Cerebellar cortex (tissue), 1 donor: ENCODE data around the gene PLAAT4.

Experiments used
- DNase-seq: peaks from one replicate; pipeline ENCODE4 v3.0.0-alpha.2; 2015; ENCODE audit warnings: low spot score

Gene PLAAT4, protein sequence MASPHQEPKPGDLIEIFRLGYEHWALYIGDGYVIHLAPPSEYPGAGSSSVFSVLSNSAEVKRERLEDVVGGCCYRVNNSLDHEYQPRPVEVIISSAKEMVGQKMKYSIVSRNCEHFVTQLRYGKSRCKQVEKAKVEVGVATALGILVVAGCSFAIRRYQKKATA

DNA sequence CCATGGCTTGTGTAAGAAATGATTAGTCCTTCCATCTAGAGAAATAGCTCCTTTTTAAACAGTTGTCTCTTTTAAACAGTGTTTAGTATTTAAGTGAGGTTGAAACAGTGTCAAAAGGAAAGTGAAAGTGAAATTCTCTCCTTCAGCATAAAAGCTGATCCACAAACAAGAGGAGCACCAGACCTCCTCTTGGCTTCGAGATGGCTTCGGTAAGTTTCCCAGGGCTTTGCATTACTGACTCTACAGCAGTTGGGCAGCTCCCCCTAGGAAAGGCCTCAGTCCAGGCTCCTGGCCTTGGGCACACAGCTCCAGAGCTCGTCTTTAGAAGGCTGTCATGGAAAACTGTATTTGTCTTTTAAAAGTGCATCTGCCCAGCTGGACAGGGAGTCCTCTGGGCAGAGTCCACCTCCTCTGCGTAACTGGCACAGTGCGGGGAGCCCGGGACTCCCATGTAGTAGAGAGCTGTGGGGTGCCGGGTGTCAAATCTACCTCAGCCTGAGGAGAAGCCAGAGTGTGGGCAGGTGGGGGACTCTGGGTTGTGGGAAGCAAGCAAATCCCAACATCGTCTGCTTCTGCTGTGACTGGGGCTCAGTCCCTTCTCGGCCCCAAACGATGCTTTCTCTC lies at the start of gene PLAAT4:
Gene PLAAT4, plus strand, starts transcription at position 140 of the 624 bp plus-strand sequence. Its CDS starts 61 bp downstream, at position 201.
- DNase-seq, result peak; percentile 53

- DNase-seq, result no peak
These were observed 47.8 kb upstream of the PLAAT4 start for GRCh38 chr11:63488789-63489188.

DNA sequence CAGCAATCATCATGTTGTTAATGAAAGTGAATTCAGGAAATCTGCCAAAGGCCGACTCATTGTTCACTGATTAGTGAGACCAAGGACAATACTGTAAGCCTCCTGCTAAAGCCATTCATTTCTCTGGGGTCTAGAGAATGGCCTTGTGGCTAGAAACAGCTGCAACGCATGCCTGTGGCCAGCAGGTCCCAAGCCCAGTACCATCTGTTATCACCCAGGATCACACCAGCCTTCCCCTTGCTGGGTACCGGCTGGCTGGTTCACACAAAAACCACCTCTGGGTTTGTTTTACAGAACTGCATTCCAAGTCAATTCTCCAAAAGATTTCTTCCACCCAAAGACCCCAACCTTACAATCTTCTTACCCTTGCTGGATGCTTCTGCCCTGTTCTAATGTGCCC lies 46.7 kb upstream of the PLAAT4 start:
- no peak for DNase-seq

GRCh38 chr11:63490551-63491239 lies 45.9 kb upstream of the PLAAT4 start, which contains the start of gene PLAAT5:
Gene PLAAT5 (minus strand): TSS chr11:63491167. CDS start chr11:63491034, 133 bp downstream.
- no peak for DNase-seq

GRCh38 chr11:63491240-63491587 lies 45.4 kb upstream of the PLAAT4 start:
- no peak for DNase-seq

DNA sequence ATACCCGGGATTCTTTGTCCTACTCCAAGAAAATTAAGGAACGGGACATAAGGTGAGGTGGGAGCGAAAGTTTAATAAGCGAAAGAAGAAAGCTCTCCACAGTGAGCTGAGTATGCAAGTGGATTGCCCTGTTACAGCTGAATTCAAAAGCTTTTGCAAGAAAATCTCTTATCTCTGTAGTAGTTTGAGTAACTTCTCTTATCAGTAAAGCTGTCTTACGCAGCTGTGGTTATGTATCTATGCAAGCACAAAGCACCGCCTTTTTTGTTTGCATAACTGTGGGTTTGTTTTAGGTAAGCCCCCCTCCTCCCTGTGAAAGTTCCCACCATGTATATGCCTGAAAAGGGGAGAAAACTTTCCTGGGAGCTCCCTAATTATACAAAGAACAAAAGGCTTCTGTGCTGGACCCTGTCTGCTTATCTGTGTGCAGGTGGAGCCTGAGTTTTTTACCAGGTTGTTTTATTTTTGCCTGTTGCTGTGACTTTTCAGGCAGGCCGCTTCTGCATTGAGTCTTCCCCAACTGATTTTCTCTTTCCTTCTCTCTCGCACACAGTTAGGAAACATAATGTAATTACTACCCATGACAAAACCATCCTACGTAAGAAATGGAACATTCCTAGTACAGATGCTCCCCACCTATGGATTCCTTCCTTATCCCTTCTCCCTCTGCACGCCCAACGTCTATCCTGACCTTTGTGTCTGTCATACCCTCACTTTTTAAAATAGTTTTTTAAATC lies 44.8 kb upstream of the PLAAT4 start:
- DNase-seq, result no peak

DNA sequence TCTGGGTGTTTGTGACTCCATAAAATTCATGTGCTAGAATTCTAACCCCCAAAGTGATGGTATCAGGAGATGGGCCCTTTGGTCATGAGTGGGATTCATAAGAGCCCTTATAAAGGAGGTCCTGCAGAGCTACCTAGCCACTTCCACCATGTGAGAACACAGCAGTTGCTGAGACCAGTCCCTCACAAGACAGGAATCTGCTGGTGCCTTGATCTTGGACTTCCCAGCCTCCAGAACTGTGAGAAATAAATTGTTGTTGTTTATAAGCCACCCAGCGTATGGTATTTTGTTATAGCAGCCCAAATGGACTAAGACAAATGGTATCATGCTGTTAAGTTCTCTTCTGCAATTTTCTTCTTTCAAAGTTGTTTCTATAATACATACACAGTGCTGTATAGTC lies 44.2 kb upstream of the PLAAT4 start:
- no peak for DNase-seq

GRCh38 chr11:63493127-63493526 lies 43.5 kb upstream of the PLAAT4 start:
- DNase-seq, result no peak

DNA sequence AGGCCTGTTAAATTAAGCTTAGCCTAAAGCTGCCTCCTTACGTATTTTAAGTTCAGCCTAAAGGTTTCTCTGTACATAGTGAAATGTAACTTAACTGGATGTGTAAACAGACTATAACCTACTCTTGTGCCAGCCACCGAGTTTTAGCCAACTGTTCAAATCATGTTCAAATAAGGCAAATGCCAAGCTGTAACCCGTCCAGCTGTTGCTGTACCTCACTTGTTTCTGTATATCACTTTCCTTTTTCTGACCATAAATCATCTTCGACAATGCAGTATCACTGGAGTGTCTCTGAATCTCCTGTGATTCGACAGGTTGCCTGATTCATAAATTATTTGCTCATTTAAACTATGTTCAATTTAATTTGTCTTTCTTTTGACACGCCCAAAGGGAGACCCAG lies 41.6 kb upstream of the PLAAT4 start:
- DNase-seq, result no peak

- no peak for DNase-seq
These were observed 36.7 kb upstream of the PLAAT4 start for GRCh38 chr11:63499874-63500273.

- no peak for DNase-seq
These were observed 35.4 kb upstream of the PLAAT4 start for GRCh38 chr11:63501236-63501635.

DNA sequence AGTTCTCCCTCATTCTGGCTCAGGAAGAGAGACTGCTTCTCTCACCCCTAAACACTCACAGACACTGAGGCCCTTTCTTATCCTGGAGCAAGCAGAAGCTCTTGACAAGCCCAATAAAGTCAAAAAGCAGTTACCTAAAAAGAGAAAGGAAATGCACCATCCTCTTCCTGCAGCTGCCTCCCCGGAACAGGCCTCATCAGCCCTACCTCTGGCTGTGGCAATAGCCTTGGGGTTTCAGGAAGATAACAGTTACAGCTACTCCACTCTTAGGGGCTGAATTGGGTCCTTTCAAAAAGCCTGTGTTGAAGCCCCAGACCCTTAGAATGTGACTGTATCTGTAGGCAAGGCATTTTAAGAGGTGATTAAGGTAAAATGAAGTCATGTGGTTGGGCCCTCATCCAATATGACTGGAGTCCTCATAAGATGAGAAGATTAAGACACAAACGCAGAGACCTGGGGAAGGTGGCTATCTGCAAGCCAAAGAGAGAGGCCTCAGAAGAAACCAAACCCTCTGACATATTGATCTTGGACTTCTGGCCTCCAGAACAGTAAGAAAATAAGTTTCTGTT lies 34.3 kb upstream of the PLAAT4 start:
- DNase-seq, result no peak

DNA sequence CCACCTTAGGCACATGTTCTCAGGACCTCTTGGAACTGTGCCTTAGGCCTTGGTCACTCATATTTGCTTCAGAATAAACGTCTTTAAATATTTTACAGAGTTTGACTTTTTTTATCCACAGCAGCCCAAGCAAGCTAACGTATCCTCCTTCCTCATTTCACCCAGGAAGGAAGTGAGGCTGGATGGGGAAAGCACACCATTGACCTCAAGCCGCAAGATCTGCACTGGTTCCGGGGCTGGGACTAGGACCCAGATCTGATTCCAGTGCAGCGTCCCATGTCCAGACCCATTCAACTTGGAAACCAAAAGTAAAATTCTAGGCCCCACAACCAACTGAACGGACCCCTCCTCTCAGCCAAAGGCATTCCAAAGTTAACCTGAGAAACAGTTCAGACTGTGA lies 33.1 kb upstream of the PLAAT4 start:
- DNase-seq, result no peak

DNA sequence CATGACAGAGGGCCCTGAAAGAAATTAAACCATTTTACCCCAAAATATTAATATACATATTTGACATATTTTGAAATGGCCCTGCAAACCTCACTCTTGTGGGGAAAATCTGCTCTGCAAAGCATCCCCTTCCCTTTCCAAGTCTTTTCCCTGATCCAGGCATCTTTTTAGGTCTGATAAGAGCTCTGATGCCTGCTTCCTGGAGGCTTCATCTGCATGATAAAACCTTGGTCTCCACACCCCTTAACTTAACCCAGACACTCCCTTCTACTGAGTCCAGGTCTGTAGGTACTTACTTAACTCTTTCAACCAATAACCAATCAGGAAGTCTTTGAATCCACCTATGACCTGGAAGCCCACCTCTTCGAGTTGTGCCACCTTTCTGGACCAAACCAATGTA lies 32.6 kb upstream of the PLAAT4 start:
- DNase-seq, result no peak

GRCh38 chr11:63504933-63505586 lies 31.5 kb upstream of the PLAAT4 start:
- peak; percentile 9 for DNase-seq

DNA sequence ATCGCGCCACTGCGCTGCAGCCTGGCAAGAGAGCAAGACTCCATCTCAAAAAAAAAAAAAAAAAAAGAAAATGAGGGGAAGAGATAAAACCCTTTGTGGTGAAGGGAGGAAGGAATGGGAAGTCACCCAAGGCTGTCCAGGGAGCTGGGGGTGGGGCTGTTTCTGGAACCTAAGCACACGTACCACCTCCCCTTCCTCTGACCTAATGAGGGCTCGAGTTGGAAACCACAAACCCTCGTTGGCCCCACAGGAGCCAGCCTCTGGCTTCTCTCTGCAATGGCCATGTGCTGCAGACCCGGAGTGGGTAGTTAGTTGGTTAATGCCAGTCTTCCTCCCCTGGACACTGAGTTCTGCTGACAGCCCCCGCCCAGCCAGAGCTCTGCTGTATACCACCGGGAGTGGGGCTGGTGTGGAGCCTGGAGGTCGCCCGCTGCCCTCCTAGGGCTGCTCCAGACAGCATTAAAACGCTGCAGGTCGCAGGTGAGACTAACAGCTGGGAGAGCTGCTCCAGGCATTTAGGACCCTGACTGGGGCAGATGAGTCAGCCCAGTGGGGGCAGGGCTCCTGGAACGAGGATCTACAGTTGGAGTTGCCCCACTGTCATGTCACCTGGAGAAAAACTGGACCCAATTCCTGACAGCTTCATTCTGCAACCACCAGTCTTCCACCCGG lies 30.6 kb upstream of the PLAAT4 start, which contains the start of gene LGALS12:
Gene LGALS12, plus strand, starts transcription at position 228 of the 672 bp plus-strand sequence. Its CDS starts 375 bp downstream, at position 603.
- DNase-seq, result no peak

DNA sequence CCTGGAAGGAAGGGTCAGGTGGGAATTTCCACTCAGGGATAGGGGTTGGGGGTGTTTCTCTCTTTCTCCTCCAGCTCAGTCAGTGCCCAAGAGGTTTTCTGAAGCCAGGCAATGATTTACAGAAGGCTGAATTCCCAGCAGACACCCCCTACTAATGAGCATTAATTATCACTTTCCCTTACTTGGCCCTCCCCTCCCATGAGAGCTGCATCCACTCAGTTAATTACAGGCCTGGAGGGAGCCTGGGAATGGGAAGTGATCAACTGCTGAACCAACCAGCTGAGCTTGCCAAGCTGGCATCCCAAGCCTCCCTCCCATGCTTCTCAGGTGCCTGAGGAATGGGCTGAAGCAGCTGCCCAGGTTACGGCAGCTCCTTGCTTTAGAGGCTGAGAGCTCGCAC lies 29.7 kb upstream of the PLAAT4 start:
- no peak for DNase-seq

DNA sequence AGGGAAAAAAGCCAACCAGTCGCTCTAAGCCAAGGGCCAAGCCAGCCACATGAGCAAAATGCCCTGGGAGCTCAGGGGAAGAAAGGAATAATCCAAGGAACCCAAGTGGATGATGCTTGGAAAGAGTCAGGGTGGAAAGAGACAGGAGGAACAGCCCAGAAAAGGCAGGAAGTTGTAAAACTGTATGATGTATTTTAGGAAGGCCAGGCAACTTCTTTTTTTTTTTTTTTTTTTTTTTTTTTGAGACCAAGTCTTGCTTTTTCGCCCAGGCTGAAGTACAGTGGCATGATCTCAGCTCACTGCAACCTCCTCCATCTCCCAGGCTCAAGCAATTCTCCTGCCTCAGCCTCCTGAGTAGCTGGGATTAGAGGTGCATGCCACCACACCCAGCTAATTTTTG lies 29.1 kb upstream of the PLAAT4 start:
- no peak for DNase-seq

DNA sequence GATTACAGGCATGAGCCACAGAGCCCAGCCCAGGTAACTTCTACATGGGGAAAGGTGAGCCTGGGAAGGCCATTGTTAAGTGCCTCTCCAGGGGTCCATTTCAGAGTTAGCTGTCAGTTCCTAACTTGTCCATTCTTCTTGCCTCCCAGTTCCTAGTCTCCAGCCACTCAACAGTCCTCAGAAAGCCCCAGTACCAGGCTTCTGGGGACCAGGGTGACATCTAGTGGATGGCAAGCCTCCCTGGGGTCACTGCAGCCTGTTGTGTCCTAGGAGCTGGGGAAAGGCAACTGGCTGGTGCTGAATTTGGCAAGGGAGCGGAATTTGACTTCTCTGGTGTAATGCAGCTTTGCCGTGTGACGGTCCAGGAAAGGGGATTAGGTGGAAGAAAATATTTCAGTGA lies 28.6 kb upstream of the PLAAT4 start:
- DNase-seq, result peak; percentile 48

DNA sequence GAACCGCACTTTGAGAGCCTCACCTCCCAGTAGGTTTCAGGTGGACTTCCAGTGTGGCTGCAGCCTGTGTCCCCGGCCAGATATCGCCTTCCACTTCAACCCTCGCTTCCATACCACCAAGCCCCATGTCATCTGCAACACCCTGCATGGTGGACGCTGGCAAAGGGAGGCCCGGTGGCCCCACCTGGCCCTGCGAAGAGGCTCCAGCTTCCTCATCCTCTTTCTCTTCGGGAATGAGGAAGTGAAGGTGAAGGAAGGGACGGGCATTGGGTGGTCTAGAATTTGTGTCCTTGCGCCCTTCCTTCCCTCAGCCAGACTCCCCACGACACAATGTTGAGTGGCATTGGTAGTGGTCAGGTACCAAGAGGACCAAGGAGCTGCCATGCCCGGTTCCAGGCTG lies 27.9 kb upstream of the PLAAT4 start:
- no peak for DNase-seq

DNA sequence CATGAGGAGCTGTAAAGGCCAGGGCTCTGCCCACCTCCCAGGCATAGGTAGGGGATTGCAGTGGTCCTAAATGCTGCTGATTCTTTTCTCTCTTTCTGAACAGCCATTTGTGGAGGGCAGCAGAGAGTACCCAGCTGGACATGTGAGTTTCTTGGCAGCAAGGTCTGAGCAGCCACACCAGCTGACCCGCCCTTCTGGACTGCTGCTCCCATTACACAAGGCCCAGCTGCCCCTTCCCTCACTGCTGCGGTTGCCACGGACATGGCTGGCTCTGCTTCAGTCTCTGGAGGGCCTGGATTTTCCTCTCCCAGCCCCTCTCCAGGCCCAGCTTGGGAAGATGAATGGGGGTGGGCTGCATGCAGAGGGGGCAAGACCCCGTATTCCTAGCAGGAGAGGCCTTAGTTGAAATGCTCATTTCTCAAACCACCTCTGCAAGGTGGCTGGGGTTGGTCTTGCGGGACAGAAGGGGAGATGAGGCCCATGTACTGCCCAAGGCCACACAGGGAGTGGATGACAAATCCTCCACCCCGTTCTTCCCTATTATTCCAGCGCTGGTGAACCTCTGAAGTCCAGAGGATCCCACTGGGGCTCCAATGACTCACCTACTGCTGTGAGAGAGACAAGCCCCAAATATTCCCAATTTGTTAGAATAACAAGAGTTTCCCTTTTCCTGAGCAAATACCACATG lies 26.1 kb upstream of the PLAAT4 start:
- peak; percentile 69 for DNase-seq
